C4-2B (cell line): Measurements from ENCODE around the gene CCN5.

Experiments used
- H3K27ac ChIP-seq: fragments of 450-650 bp; 2 replicates; pipeline ENCODE4 v1.5.1; 2017
- CTCF ChIP-seq: fragments of 450-650 bp; conservative IDR thresholded peaks from 2 replicates; pipeline ENCODE4 v1.5.1; 2017; ENCODE audit warnings: mild to moderate bottlenecking
- ZFX ChIP-seq: fragments of 450-650 bp; IDR thresholded peaks from 2 replicates; pipeline ENCODE4 v1.6.1; 2017

The CCN5 gene

GRCh38 chr20:44747166-44748004, 32.2 kb downstream of the CCN5 start:
- peak overlapping the region; percentile 4; the same call in 1 of the 2 replicates for H3K27ac ChIP-seq
- no peak for TF ChIP-seq ZFX
- peak; percentile 91 for TF ChIP-seq CTCF

GRCh38 chr20:44748005-44748370, 32.8 kb downstream of the CCN5 start:
- H3K27ac ChIP-seq = no peak overlapping the region
- TF ChIP-seq CTCF = no peak

- TF ChIP-seq ZFX (no peak), CTCF (no peak; the same call in 1 of the 2 replicates)
- H3K27ac ChIP-seq = no peak overlapping the region
Measured at GRCh38 chr20:44750081-44750805, 35.1 kb downstream of the CCN5 start.

- no peak overlapping the region for H3K27ac ChIP-seq
- TF ChIP-seq ZFX = no peak
- TF ChIP-seq CTCF = no peak
Measured at GRCh38 chr20:44752099-44752931, 37.1 kb downstream of the CCN5 start.

GRCh38 chr20:44754554-44754953, 39.4 kb downstream of the CCN5 start:
- H3K27ac ChIP-seq = no peak overlapping the region
- no peak for TF ChIP-seq ZFX
- TF ChIP-seq CTCF = no peak

- H3K27ac ChIP-seq = no peak overlapping the region
- TF ChIP-seq CTCF = no peak
- no peak for TF ChIP-seq ZFX
Measured at GRCh38 chr20:44756011-44756688, 41.0 kb downstream of the CCN5 start.
